Smooth muscle cell (in vitro differentiated cells): Measurements from ENCODE around the gene ASIC2. TPM values are rescaled to one million over a fixed set of nuclear protein-coding genes. Genes with fewer than 3 reads are reported as not detected.

Experiments used
- DNase-seq: peaks from one replicate; lab custom pipeline; 2025; ENCODE audit not compliant: unreplicated experiment; lab: John Stamatoyannopoulos, UW
- H2AFZ ChIP-seq: fragments of 200-600 bp; sonication (generic); 2 replicates; pipeline ENCODE4 v1.6.0; 2016; ENCODE audit warnings: antibody characterized with exemption, low read depth, mild to moderate bottlenecking
- H3F3A ChIP-seq: fragments of 200-600 bp; sonication (generic); 2 replicates; pipeline ENCODE4 v1.6.0; 2017; ENCODE audit warnings: antibody characterized with exemption, low read depth
- H3K27ac ChIP-seq: fragments of 200-600 bp; sonication (generic); 2 replicates; pipeline ENCODE4 v1.5.1; 2016; ENCODE audit warnings: low read depth, mild to moderate bottlenecking
- H3K27me3 ChIP-seq: fragments of 200-600 bp; sonication (generic); 2 replicates; pipeline ENCODE4 v1.6.1; 2016; ENCODE audit warnings: low read depth, mild to moderate bottlenecking
- H3K36me3 ChIP-seq: fragments of 200-600 bp; sonication (generic); 2 replicates; pipeline ENCODE4 v1.5.1; 2016; ENCODE audit warnings: low read depth
- H3K4me1 ChIP-seq: fragments of 200-600 bp; sonication (generic); 2 replicates; pipeline ENCODE4 v1.5.1; 2016; ENCODE audit warnings: low read depth
- H3K4me2 ChIP-seq: fragments of 200-600 bp; sonication (generic); 2 replicates; pipeline ENCODE4 v1.6.0; 2016; ENCODE audit warnings: mild to moderate bottlenecking
- H3K4me3 ChIP-seq: fragments of 200-600 bp; sonication (generic); 2 replicates; pipeline ENCODE4 v1.5.1; 2016; ENCODE audit warnings: mild to moderate bottlenecking
- H3K79me2 ChIP-seq: fragments of 200-600 bp; sonication (generic); 2 replicates; pipeline ENCODE4 v1.6.0; 2016; ENCODE audit warnings: low read depth, mild to moderate bottlenecking
- H3K9ac ChIP-seq: fragments of 200-600 bp; sonication (generic); 2 replicates; pipeline ENCODE4 v1.6.0; 2016; ENCODE audit warnings: low read depth
- H3K9me3 ChIP-seq: fragments of 200-600 bp; sonication (generic); replicated peaks from 2 replicates; pipeline ENCODE4 v1.5.1; 2016; ENCODE audit warnings: low read depth
- H4K20me1 ChIP-seq: fragments of 200-600 bp; sonication (generic); 2 replicates; pipeline ENCODE4 v1.6.0; 2016; ENCODE audit warnings: low read depth
- WGBS: methylation state at CpG from one replicate; pipeline ENCODE4 v1.1.7; 2016; ENCODE audit warnings: low lambda C conversion rate; 5-methylcytosine and 5-hydroxymethylcytosine counted together
- polyA plus RNA-seq: library from polyadenylated mRNA; unstranded; fragments of >200 nt; fragmentation: Nextera tagmentation; extraction: Ambion mirVana; gene quantifications from 2 replicates; pipeline ENCODE4 v1.2.1, GENCODE V29; 2016
- total RNA-seq: library from RNA; depleted of rRNA; stranded (reverse); fragments of >200 nt; gene quantifications from 2 replicates; pipeline ENCODE4 v1.2.3, GENCODE V29; 2014
- TF ChIP-seq, protein P1 (sequence below): fragments of 200-600 bp; sonication (generic); IDR thresholded peaks from 2 replicates; pipeline ENCODE4 v1.5.1; 2017; ENCODE audit warnings: borderline replicate concordance, mild to moderate bottlenecking, antibody characterized with exemption; ENCODE audit not compliant: insufficient read depth, poor library complexity, severe bottlenecking

ASIC2 gene
- total and polyA plus RNA-seq, 2 experiments from 2014 or later, result 0.18 to 0.23 TPM

DNA sequence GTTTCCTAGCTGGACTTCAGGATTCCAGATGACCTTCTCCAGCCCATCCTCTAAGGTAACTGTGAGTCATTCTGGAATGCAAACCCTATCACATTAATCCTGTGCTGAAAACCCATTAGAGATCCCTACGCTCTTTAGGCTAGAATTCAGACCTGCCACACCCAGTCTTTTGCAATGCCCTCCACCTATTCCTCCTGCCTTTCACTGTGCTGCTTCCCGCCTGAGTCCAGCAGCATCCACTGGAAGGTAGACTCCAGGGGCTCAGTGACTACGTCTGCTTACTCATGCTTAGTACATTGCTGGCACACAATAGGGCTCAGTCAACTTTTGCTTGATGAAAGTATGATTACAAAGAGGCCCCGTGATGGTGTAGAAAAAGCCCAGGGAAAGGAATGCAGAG is 180.3 kb downstream of the ASIC2 start:
- H3K36me3 ChIP-seq, result no peaks in the 10 kb centered on the region
- no peaks in the 10 kb centered on the region for H3K9me3 ChIP-seq
- no peaks in the 10 kb centered on the region for H3K79me2 ChIP-seq
- TF ChIP-seq, protein P1, sequence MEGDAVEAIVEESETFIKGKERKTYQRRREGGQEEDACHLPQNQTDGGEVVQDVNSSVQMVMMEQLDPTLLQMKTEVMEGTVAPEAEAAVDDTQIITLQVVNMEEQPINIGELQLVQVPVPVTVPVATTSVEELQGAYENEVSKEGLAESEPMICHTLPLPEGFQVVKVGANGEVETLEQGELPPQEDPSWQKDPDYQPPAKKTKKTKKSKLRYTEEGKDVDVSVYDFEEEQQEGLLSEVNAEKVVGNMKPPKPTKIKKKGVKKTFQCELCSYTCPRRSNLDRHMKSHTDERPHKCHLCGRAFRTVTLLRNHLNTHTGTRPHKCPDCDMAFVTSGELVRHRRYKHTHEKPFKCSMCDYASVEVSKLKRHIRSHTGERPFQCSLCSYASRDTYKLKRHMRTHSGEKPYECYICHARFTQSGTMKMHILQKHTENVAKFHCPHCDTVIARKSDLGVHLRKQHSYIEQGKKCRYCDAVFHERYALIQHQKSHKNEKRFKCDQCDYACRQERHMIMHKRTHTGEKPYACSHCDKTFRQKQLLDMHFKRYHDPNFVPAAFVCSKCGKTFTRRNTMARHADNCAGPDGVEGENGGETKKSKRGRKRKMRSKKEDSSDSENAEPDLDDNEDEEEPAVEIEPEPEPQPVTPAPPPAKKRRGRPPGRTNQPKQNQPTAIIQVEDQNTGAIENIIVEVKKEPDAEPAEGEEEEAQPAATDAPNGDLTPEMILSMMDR, result no peak
- H3F3A ChIP-seq, result no peaks in the 10 kb centered on the region
- no peak overlapping the region for H3K27ac ChIP-seq
- WGBS, result 54% methylated on average over 4 of the region's 4 CpGs
- no peak overlapping the region for H3K4me2 ChIP-seq
- no peak for DNase-seq
- no peak overlapping the region for H3K9ac ChIP-seq
- H3K4me1 ChIP-seq, result no peaks in the 10 kb centered on the region
- H3K27me3 ChIP-seq, result peaks cover 3% of the 10 kb centered on the region
- no peak overlapping the region for H3K4me3 ChIP-seq
- H4K20me1 ChIP-seq, result no peaks in the 10 kb centered on the region
- no peak overlapping the region for H2AFZ ChIP-seq

DNA sequence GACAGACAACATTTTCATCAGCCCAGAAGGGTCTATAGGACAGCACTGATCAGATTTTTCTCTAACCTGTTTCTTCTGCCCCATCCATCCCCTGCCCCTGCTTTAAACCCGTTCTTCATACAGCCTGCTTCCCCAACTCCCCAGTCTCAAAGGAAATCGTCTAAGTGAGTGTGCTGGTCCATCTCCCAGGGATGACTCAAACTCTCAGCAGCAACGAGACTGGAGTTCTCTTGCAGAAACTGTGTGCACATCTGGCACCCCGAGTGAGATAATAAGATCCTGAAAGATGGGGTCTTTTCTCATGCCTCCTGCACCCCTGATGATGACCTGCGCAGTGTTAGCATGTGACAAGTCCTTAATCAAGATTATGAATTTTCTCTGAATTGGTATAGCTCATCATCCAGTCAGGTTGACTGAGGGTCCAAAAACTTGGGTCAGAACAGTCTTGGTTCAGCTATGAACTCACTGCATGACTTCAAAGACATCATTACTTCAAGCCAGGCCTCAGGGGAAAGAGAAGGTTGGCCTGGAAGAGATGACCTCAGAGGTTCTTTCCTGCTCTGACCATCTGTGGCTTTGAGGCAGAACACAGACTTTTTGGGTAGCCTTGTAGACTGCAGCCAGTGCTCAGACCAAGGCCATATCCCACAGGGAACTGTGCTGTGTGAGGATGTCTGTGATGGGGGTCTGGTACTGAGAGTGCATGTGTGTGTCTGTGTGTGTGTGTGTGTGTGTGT is 183.6 kb downstream of the ASIC2 start:
- Histone ChIP-seq H3K9me3 (no peaks in the 10 kb centered on the region), H3K36me3 (no peaks in the 10 kb centered on the region), H3F3A (no peaks in the 10 kb centered on the region), H3K4me1 (no peaks in the 10 kb centered on the region), H4K20me1 (no peaks in the 10 kb centered on the region), H3K9ac (no peak overlapping the region), H3K4me3 (no peak overlapping the region), H3K4me2 (no peak overlapping the region), H3K27me3 (no peaks in the 10 kb centered on the region), H2AFZ (no peak overlapping the region), H3K79me2 (no peaks in the 10 kb centered on the region), H3K27ac (no peak overlapping the region)
- 82% methylated on average over 5 of the region's 5 CpGs for WGBS
- no peak for DNase-seq
- TF ChIP-seq, protein P1, result no peak

DNA sequence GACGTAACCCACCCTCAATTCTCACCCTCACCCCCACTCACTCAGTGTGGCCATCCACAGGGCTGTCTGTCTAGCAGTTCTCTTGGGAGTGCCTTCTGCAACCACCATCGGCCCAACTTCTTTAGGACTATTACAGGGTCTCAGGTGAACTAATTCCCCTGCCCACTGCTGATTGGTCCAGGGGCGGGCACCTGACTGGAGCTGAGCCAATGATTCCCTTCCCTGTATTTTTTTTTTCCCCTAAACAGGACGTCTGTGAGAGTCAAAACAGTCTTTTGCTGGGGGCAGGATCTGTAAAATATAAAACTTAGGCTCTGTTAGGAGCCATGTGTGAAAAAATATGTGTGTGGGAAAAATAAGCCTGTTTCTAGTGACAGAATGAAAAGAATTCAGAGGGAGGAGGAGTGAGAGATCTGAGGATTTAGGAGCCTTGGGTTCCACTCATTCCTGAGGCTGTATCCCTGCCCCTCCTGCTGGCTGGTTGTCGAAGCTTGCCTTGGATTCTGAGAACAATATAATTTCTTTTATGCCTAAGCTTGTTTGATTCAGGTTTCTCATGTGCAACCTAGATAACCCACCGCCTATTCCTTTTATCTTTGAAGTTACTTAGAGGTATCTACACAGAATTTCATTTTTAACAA is 186.4 kb downstream of the ASIC2 start:
- no peak overlapping the region for H3K9ac ChIP-seq
- no peak overlapping the region for H3K27ac ChIP-seq
- TF ChIP-seq, protein P1, result no peak
- H3K36me3 ChIP-seq, result no peaks in the 10 kb centered on the region
- H2AFZ ChIP-seq, result no peak overlapping the region
- no peaks in the 10 kb centered on the region for H3F3A ChIP-seq
- H3K4me1 ChIP-seq, result no peaks in the 10 kb centered on the region
- no peak overlapping the region for H3K4me3 ChIP-seq
- H3K9me3 ChIP-seq, result no peaks in the 10 kb centered on the region
- 62% methylated on average over 6 of the region's 6 CpGs for WGBS
- no peaks in the 10 kb centered on the region for H3K79me2 ChIP-seq
- no peaks in the 10 kb centered on the region for H4K20me1 ChIP-seq
- DNase-seq, result no peak
- H3K4me2 ChIP-seq, result peak overlapping the region; percentile 41
- H3K27me3 ChIP-seq, result no peaks in the 10 kb centered on the region
